ENCODE measurements around the gene ARHGAP44.

Gene ARHGAP44

GRCh38 chr17:12994341-12995074 lies 205.2 kb downstream of the ARHGAP44 start:
- no peak for DNase-seq (ENCODE audit: low read depth)

- no peak for DNase-seq (ENCODE audit: low read depth)
Measured at GRCh38 chr17:12995106-12995895, 206.0 kb downstream of the ARHGAP44 start.

GRCh38 chr17:12995896-12996295 lies 206.6 kb downstream of the ARHGAP44 start:
- no peak for DNase-seq (ENCODE audit: low read depth)

- no peak for DNase-seq (ENCODE audit: low read depth)
Measured at GRCh38 chr17:12996357-12996756, 207.1 kb downstream of the ARHGAP44 start.

- no peak for DNase-seq (ENCODE audit: low read depth)
Measured at GRCh38 chr17:12996941-12997340, 207.6 kb downstream of the ARHGAP44 start.

GRCh38 chr17:12998461-12998860 lies 209.2 kb downstream of the ARHGAP44 start:
- no peak for DNase-seq (ENCODE audit: low read depth)

- no peak for DNase-seq (ENCODE audit: low read depth)
Measured at GRCh38 chr17:12998874-12999273, 209.6 kb downstream of the ARHGAP44 start.

- no peak for DNase-seq (ENCODE audit: low read depth)
Measured at GRCh38 chr17:13000561-13000960, 211.3 kb downstream of the ARHGAP44 start.

GRCh38 chr17:13001991-13002615 lies 212.8 kb downstream of the ARHGAP44 start:
- no peak for DNase-seq (ENCODE audit: low read depth)

GRCh38 chr17:13002761-13003453 lies 213.6 kb downstream of the ARHGAP44 start:
- no peak for DNase-seq (ENCODE audit: low read depth)

GRCh38 chr17:13003454-13003851 lies 214.2 kb downstream of the ARHGAP44 start:
- DNase-seq (ENCODE audit: low read depth) = no peak

GRCh38 chr17:13003927-13004326 lies 214.6 kb downstream of the ARHGAP44 start:
- no peak for DNase-seq (ENCODE audit: low read depth)

- DNase-seq (ENCODE audit: low read depth) = no peak
Measured at GRCh38 chr17:13004336-13004735, 215.0 kb downstream of the ARHGAP44 start.

GRCh38 chr17:13005530-13005929 lies 216.2 kb downstream of the ARHGAP44 start:
- DNase-seq (ENCODE audit: low read depth) = no peak

- DNase-seq (ENCODE audit: low read depth) = no peak
Measured at GRCh38 chr17:13008461-13008860, 219.2 kb downstream of the ARHGAP44 start.

- no peak for DNase-seq (ENCODE audit: low read depth)
Measured at GRCh38 chr17:13010959-13011358, 221.7 kb downstream of the ARHGAP44 start.

GRCh38 chr17:13014801-13015200 lies 225.5 kb downstream of the ARHGAP44 start:
- no peak for DNase-seq (ENCODE audit: low read depth)

- DNase-seq (ENCODE audit: low read depth) = no peak
Measured at GRCh38 chr17:13016881-13017654, 227.8 kb downstream of the ARHGAP44 start.

GRCh38 chr17:13017655-13018459 lies 228.6 kb downstream of the ARHGAP44 start, which contains the start of gene ELAC2:
Gene ELAC2, minus strand, starts transcription at chr17:13018027. Its CDS starts 80 bp downstream, at chr17:13017947.
- peak; percentile 90 for DNase-seq (ENCODE audit: low read depth)

- no peak for DNase-seq (ENCODE audit: low read depth)
Measured at GRCh38 chr17:13024016-13024415, 234.7 kb downstream of the ARHGAP44 start.

All from T-helper 22 cell (primary cell).